ENCODE measurements around the gene ANKUB1.
"Not testable (repeated sequence)": the region's sequence is repeated elsewhere in the genome, so short reads cannot be mapped to it uniquely, and the experiment has no call there.

The ANKUB1 gene, protein sequence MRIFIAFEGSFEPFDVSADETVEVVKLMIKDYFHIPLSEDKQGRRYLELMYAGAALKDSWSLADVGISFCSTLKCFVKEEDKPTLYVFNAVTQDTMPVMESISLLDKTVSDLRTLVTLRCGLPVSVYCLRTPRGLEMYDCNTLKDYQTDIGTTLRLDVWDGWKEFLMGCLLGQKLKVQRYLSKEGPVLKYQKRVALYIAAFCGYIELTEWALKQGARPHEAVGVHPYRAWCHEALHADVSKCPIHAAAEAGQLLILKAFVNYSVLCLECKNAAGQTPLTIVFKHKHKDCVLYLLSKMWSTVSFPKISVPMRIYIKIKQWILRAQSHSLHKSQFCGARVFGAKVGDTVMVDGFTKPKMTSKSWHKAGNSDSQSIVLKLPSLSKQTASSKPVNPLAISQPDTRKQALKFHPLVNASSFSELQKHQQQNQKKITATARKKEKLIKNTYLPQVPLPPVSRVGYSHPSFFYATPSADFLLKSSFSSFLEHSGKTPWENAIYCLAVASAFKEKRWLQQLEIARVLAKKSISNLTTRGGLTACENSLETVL

DNA sequence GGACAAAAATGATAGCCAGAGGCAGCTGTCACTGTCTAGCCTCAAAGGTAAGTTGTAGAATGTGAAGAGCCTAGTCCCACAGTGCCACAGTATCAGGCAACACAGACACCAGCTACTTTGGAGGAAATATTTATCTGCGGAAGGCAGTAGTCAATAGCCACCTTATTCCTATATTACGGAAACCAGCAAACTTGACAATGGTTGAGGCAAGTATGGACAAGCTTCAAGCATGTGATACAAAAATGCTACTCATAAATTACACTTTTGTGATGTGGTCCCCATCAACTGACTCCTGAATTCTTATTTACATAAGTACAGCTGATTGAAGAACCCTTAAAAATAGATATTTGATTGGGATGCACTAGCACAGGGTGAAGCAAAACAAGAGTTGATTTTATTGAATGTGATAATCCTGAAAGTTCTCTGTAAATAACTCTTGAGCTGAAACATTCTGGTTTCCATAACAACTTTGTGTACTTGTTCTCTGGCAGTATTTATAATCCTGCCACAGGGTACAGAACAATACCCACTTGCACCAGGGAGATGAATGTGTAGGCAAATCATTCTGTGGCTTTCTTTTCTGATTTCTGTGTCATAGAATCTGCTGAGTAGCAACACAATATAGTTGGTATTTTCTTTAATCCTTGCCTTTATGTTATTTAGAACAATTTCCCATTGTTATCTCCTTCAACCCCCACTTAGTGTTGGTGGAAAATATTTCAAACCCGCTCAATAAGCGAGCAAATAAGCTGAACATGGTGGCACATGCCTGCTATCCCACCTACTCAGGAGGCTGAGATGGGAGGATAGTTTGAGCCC, at the start of gene ANKUB1:
TSS of gene ANKUB1 (minus strand) at position 103 of the 819 bp plus-strand sequence. CDS start 188 bp downstream, outside the sequence.
- no peak for DNase-seq

DNA sequence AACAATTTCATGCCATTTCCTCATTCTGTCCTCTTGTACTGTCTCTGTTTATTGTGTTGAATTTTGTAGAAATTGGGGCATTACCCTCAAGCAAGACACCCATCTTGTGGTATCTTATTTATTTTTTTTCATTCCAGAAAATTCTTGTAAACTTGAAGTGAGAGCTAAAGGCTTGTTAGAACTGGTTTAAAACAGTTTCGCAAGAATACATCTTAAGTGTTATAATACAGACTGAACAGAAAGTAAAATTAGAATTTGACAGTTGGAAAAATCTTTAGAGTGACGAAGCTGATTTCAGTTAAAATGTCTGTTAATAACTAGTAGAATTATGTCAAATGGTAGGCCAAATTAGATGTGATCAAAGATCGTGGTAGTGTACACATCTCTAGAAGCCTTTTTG, 47.5 kb upstream of the ANKUB1 start:
- no peak for DNase-seq

DNA sequence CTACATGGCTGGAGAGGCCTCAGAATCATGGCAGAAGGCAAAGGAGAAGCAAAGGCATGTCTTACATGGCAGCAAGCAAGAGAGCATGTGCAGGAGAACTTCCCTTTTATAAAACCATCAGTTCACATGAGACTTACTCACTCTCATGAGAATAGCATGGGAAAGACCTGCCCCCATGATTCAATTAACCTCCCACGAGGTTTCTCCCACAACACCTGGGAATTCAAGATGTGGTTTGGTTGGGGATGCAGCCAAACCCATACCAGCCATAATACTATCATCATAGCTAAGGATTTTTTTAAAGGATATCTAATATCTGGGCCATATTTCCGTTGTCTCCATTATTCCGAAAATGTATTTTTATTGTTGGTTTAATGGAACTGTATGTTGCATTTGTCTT, 47.1 kb upstream of the ANKUB1 start:
- DNase-seq, result not testable (repeated sequence)

GRCh38 chr3:149838491-149838890, 46.1 kb upstream of the ANKUB1 start:
- not testable (repeated sequence) for DNase-seq

DNA sequence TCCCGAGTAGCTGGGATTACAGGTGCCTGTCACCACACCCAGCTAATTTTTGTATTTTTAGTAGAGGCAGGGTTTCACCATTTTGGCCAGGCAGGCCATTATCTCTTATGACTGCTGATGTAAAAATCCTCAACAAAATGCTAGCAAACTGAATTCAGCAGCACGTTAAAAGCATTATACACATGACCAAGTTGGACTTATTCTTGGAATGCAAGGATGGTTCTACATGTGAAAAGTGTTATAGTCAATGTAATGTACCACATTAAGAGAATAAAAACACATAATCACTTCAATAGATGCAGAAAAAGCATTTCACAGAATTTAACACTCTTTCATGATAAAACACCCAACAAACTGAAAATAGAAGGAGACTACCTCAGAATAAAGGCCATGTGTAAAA, 40.9 kb upstream of the ANKUB1 start:
- no peak for DNase-seq

DNA sequence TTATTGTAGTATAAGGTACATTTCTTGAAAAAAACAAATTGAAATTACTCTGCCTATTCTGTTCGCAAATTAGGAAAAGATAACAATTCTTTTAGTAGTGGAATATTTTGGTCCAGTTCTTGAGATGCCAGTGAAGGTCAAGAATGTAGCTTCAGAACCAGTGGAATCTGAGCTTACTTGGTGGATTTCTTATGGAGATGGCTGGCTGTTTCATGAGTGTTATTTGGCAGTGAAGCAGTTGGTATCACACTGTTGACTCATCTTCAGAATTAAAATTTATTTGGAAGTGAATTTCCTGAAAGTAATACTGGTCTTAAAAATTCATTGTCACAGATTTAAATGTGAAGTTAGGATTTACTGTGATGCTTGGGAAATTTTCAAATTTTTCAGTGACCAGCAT, 39.7 kb upstream of the ANKUB1 start:
- DNase-seq, result no peak

DNA sequence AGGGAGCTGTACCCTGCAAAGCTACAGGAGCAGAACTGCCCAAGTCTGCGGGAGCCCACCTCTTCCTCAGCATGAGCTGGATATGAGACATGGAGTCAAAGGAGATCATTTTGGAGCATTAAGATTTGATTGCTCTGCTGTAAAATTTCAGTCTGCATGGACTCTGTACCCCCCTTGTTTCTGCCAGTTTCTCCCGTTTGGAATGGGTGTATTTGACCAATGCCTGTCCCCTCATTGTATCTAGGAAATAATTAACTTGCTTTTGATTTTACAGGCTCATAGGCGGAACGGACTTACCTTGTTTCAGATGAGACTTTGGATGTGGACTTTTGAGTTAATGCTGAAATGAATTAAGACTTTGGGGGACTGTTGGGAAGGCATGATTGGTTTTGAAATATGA, 39.0 kb upstream of the ANKUB1 start:
- no peak for DNase-seq

DNA sequence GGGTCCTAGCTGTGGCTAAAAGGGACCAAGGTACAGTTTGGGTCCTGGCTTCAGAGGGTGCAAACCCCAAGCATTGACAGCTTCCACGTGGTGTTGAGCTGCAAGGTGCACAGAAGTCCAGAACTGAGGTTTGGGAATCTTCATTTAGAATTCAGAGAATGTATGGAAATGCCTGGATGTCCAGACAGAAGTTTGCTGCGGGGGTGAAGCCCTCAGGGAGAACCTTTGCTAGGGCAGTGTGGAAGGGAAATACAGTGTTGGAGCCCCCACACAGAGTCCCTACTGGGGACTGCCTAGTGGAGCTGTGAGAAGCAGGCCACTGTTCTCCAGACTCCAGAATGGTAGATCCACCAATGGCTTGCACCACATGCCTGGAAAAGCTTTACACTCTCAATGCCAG, 38.5 kb upstream of the ANKUB1 start:
- DNase-seq, result no peak

- not testable (repeated sequence) for DNase-seq
These were observed 37.3 kb upstream of the ANKUB1 start for GRCh38 chr3:149829631-149830030.

DNA sequence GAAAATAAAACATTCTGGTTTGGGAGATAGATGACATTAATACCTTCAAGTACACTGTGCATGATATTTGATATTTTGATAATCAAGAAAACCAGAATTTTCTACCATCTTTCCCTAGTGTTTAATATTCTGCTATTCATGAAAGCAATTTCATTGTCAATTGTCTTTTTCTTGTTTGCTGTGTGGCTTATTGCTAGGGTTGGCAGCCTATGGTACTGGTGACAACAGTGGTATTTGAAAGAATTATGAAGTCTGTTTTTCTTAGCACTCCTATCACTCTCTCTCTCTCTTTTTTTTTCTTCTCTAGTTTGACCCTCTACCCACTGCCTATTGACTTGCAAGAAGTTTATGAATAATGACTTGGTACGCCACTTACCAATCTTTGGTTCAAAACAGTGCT, 36.0 kb upstream of the ANKUB1 start:
- no peak for DNase-seq

DNA sequence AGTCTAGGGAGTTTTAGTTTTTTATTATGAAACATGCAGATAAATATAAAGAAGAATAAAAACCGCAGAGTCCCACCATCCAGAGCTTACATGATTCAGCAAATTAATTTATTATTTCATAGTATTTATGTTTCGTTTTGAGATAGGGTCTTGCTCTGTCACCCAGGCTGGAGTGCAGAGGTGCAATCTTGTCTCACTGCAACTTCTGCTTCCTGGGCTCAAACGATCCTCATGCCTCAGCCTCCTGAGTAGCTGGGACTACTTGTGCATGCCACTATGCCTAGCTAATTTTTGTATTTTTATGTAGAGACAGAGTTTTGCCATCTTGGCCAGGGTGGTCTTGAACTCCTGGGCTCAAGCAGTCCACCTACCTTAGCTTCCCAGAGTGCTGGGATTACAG, 34.3 kb upstream of the ANKUB1 start:
- DNase-seq, result no peak

DNA sequence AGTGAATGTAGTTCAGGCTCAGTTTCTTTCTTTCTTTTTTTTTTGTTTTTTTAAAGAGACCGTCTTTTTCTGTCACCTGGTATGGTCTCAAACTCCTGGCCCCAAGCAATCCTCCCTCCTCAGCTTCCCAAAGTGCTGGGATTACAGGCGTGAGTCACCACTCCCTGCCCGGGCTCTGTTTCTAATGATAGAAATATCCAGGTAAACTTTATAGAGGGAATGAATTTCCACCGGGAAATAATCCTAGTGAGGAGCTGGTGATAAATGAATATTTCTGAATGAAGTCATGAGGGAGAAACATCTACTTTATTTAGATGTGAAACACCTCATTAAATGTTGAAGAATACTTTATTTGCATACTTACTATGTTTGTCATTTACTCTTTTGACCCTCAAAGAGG, 27.8 kb upstream of the ANKUB1 start:
- no peak for DNase-seq

- DNase-seq, result no peak
These were observed 27.1 kb upstream of the ANKUB1 start for GRCh38 chr3:149819432-149819831.

DNA sequence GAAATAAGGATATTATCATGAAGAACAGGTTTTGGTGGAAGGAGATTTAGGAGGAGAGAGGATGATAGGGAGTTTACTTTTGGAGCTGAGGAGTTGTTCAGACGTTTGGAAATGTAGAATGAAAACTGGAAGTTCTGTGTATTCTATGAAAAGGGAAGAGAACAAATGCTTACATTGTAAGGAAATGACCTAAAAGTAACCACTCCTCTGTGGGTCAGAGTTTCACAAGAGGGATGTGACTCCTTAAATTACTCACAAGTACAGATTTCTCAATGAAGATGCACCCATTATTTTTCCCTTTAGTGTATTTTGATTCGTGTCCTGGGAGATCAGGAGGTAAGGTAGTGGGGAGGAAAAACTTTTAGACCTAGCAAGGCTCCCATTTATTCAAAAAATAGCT, 24.6 kb upstream of the ANKUB1 start:
- no peak for DNase-seq

DNA sequence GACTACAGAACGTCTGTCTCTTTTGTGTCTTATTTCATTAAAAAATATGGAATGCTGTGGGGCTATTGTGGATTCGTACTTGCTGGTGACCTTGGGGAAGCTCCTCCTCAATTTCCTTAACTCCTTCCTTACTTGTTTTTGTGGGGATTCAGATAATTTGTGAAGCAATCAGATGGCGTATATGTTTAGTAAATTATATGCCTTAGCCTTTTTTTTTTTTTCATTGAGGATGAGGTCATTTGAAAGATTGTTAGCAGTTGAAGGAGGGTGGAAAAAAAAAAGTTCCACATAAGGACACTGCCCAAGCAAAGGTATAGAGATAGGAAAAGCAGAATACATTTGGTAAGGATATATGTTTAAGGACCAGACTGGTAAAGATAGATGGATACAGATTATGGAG, 24.0 kb upstream of the ANKUB1 start:
- no peak for DNase-seq

DNA sequence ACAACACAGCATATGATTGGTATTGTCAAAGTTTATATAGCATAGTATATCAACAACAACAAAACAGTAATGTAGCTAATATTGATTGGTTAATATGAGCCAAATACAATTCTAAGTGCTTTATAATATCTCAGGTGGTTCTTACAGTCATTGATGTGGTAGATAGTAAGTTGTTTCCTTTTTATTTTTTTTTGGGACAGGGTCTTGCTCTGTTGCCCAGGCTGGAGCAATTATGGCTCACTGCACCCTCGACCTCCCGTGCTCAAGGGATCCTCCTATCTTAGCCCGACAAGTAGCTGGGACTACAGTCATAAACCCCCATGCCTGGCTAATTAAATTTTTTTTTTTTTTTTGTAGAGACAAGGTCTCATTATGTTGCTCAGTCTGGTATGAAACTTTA, 23.4 kb upstream of the ANKUB1 start:
- DNase-seq, result no peak

DNA sequence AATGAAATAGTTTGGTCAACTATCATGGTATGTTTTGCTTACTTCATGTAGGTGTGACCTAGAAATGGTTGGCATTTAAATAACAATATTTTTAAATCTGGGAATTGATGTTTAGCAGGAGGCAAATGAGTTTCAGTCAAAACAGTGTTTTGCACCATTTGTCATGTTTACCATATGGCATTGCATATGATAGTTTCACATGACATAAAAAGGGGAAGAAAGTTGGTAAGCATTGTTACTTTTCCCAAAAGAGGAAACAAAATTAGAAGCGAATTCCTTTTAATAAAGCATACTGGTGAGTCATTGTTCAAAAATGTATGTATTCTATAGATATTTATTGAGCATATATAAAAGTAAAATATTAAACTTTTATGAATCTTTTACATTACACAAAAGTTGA, 23.0 kb upstream of the ANKUB1 start:
- DNase-seq, result no peak

DNA sequence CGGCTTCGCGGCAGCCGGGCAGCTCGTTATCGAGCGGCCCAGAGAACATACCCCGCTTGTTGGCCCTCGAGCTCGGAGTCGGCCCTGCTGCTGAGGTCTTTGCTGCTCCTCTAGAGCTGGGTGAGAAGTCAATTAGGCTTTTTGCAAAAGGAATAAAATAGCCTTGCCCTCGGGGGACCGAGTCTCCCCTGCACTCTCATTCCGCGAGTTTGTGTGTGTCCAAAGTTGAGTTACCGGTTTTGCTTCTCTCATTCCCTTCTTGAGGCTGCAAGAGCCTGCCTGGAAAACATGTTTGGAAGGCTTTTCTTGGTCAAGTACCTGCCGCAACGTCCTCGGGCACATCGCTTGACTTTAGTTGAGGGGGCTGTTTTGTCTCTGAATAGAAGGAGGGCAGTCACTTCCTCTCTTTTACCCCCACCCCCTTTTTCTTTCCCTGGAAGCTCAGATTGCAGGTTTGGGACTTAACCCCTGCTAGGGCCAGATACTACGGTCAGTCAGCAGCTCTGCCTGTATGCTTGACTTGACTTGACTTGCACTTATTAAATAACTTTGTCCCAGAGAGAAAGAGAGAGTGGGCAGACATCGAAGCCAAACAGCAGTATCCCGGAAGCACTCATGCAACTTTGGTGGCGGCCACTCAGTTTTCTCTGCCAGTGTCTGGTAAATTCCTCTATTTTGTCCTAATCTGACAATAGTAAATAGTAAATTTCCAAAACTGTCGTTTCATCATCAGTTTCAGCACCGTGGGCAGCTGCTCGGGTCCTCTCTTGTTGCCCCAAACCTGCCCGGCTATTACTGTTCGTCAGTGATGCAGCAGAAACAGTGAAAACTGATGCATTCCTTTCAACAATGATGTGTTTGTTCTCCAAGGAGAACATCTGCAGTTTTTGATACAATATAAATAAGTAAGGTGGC, 21.3 kb upstream of the ANKUB1 start:
- DNase-seq, result peak; percentile 46

DNA sequence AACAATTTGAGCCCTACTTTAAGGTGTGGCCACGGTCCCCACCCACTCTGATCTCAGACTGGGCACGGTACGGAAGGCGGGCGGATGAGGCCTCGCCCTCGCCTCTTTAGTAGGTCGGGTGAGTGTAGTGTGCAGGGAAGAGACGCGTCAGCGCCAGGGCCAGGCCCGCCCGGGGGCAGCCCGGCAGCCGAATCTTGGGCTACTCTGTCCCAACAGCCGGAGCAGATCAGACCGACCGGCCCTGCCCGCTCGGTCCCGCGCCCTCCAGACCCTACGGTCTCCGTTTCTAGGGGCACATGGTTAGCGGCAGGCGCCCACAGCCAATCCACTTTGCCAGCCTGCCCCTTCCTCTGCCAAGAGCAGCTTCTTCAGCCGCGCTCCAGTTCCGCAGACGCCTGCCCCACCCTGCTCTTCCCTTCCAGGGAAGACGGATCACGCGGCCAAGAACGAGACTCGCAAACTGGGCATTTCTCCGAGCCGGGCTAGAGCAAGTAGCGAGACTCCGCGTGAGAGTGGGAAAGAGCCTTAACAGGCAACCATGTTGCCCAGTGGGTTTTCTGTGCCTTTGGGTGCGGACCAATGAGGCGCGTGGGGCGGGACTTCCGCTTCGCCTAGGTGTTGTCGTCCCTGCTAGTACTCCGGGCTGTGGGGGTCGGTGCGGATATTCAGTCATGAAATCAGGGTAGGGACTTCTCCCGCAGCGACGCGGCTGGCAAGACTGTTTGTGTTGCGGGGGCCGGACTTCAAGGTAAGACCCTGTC, 20.4 kb upstream of the ANKUB1 start, which contains the start of gene RNF13:
TSS of gene RNF13 (plus strand) at position 610 of the 761 bp plus-strand sequence. CDS start 32,812 bp downstream, outside the sequence.
- peak; percentile 94 for DNase-seq

DNA sequence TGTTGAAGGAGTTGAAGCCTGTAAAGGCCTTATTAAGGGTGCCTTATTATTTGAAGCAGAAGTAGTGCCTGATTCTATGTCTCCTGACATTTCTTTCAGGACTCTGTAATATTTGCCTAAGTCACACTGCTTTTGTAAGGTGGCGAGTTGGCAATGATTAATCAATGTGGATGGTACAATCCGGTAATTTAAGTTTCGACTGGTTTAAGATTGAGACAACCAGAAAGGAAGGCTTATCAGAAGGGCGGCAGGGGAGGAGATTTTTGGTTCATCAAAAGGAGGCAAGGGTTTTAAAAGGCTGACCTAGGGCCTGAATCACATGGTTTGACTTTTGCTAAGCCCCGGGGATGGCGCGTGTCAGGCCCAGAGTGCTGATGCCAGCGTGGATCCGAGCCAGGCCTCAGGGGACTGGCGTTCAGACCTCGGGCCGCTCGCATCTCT, 19.8 kb upstream of the ANKUB1 start:
- DNase-seq, result no peak

DNA sequence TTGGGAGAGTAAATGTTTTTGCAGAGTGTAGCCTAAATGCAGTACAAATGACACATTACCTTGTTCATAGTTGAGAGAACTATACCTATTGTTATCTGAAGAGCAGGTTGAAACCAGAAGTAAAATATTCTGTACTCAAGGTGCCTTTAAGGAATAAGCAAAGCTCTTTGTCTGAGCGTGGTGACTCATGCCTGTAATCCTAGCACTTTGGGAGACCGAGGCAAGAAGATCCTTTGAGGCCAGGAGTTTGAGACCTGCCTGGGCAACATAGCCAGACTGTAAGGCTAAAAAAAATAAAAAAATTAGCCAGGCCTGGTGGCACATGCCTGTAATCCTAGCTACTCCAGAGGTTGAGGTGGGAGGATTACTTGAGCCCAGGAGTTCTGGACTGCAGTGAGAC, 18.5 kb upstream of the ANKUB1 start:
- DNase-seq, result no peak

- DNase-seq, result peak; percentile 70
These were observed 17.3 kb upstream of the ANKUB1 start for GRCh38 chr3:149809699-149810098.
